OCI-LY1 (cell line): ENCODE results near the gene KRTAP5-8.
"Not testable (repeated sequence)": the region's sequence is repeated elsewhere in the genome, so short reads cannot be mapped to it uniquely, and the experiment has no call there.

Source experiments
- EZH2 ChIP-seq: fragments of 200-600 bp; sonication (generic), shearing (Covaris generic); IDR thresholded peaks from 2 replicates; pipeline ENCODE4 v1.8.0; 2017; ENCODE audit warnings: borderline replicate concordance, mixed run types, mild to moderate bottlenecking, antibody characterized with exemption, low read length, moderate library complexity, mixed read lengths
- TF ChIP-seq, protein P1 (sequence below): fragments of 200-600 bp; sonication (generic), shearing (Covaris generic); IDR thresholded peaks from 2 replicates; pipeline ENCODE4 v1.5.1; 2017; ENCODE audit warnings: mild to moderate bottlenecking, antibody characterized with exemption, low read length, moderate library complexity, mixed read lengths

- TF ChIP-seq, protein P1, sequence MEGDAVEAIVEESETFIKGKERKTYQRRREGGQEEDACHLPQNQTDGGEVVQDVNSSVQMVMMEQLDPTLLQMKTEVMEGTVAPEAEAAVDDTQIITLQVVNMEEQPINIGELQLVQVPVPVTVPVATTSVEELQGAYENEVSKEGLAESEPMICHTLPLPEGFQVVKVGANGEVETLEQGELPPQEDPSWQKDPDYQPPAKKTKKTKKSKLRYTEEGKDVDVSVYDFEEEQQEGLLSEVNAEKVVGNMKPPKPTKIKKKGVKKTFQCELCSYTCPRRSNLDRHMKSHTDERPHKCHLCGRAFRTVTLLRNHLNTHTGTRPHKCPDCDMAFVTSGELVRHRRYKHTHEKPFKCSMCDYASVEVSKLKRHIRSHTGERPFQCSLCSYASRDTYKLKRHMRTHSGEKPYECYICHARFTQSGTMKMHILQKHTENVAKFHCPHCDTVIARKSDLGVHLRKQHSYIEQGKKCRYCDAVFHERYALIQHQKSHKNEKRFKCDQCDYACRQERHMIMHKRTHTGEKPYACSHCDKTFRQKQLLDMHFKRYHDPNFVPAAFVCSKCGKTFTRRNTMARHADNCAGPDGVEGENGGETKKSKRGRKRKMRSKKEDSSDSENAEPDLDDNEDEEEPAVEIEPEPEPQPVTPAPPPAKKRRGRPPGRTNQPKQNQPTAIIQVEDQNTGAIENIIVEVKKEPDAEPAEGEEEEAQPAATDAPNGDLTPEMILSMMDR, result not testable (repeated sequence)
- not testable (repeated sequence) for TF ChIP-seq EZH2
Measured at GRCh38 chr11:71576688-71577465, 39.1 kb downstream of the KRTAP5-8 start.
